Thyroid gland (tissue), 4 donors: Measurements from ENCODE around the gene TCOF1. TPM values are rescaled to one million over a fixed set of nuclear protein-coding genes. Genes with fewer than 3 reads are reported as not detected.

ENCODE experiments used
- DNase-seq, 2 donors: peaks; one replicate each; pipeline ENCODE4 v3.0.0-alpha.2; 2019
- H3K27ac ChIP-seq, 3 donors: fragments of 200-600 bp; sonication (generic); 1 replicate in 2 of 3; 2 replicates in 1 of 3; pipeline ENCODE4 v1.5.1; 2016 to 2019; ENCODE audit warnings: mild to moderate bottlenecking in 1 of 3, moderate library complexity in 1 of 3
- H3K27me3 ChIP-seq: fragments of 200-600 bp; sonication (generic); one replicate; pipeline ENCODE4 v1.5.1; 2019
- H3K36me3 ChIP-seq, 2 donors: fragments of 200-600 bp; sonication (generic); one replicate each; pipeline ENCODE4 v1.5.1; 2016 to 2019
- H3K4me1 ChIP-seq, 2 donors: fragments of 200-600 bp; sonication (generic); one replicate each; pipeline ENCODE4 v1.5.1; 2017 to 2019
- H3K4me3 ChIP-seq, 3 donors: fragments of 200-600 bp; sonication (generic); replicated peaks in 1 of 3; 1 replicate in 2 of 3; 2 replicates in 1 of 3; pipeline ENCODE4 v1.5.1; 2016; ENCODE audit warnings: mild to moderate bottlenecking in 1 of 3
- H3K9me3 ChIP-seq: fragments of 200-600 bp; sonication (generic); one replicate; pipeline ENCODE4 v1.5.1; 2017
- CTCF ChIP-seq, 6 experiments: fragments of 200-600 bp in 3 of 6; fragments of 450-650 bp in 3 of 6; sonication (generic) in 3 of 6; IDR thresholded peaks; one replicate each; pipeline ENCODE4 v1.5.1; 2016 to 2019; ENCODE audit warnings: antibody characterized with exemption in 6 of 6, mild to moderate bottlenecking in 2 of 6, inconsistent platforms in 1 of 6, moderate library complexity in 1 of 6
- POLR2A ChIP-seq, 2 donors: fragments of 450-650 bp; IDR thresholded peaks; one replicate each; pipeline ENCODE4 v1.6.1; 2017; ENCODE audit warnings: antibody characterized with exemption in 2 of 2, mild to moderate bottlenecking in 2 of 2, moderate library complexity in 1 of 2
- WGBS, 2 donors: methylation state at CpG; one replicate each; pipeline ENCODE4 v1.1.5; 2017; 5-methylcytosine and 5-hydroxymethylcytosine counted together
- intact Hi-C: fragments of 100-400 bp; cut with DNase I; formaldehyde crosslinking; loops from one replicate; pipeline ENCODE4 v1.15.1; 2023
- total RNA-seq, 4 donors: library from RNA; depleted of rRNA; stranded (reverse); fragments of >200 nt; gene quantifications; one replicate each; pipeline ENCODE4 v1.2.3, GENCODE V29; 2016

The TCOF1 gene
- total RNA-seq, 4 donors from 2014 or later, result 20.7 to 28.0 (median 25.3) TPM

GRCh38 chr5:150311015-150311692 lies 46.3 kb upstream of the TCOF1 start:
- no peak overlapping the region for H3K4me3 ChIP-seq
- no peaks in the 10 kb centered on the region for H3K9me3 ChIP-seq
- H3K4me1 ChIP-seq, result no peaks in the 10 kb centered on the region
- TF ChIP-seq CTCF (IDR thresholded peaks at IDR 0.05), result no peak
- no peak for TF ChIP-seq POLR2A (IDR thresholded peaks at IDR 0.05)
- H3K27ac ChIP-seq, result no peak overlapping the region
- H3K36me3 ChIP-seq, result no peaks in the 10 kb centered on the region
- H3K27me3 ChIP-seq, result no peaks in the 10 kb centered on the region
- DNase-seq, result no peak
- 68 to 72% methylated on average over 7 of the region's 7 CpGs for WGBS, 2 donors
- intact Hi-C loops, result no loop called here

GRCh38 chr5:150312518-150312917 lies 45.0 kb upstream of the TCOF1 start:
- TF ChIP-seq POLR2A (IDR thresholded peaks at IDR 0.05), result no peak
- H3K4me3 ChIP-seq, result no peak overlapping the region
- intact Hi-C loops, result no loop called here
- no peak overlapping the region for H3K27ac ChIP-seq
- WGBS, 2 donors, result 89 to 90% methylated on average over 6 of the region's 6 CpGs
- DNase-seq, result no peak
- no peaks in the 10 kb centered on the region for H3K27me3 ChIP-seq
- no peaks in the 10 kb centered on the region for H3K36me3 ChIP-seq
- H3K9me3 ChIP-seq, result no peaks in the 10 kb centered on the region
- H3K4me1 ChIP-seq, result no peaks in the 10 kb centered on the region

- Histone ChIP-seq H3K36me3 (no peaks in the 10 kb centered on the region), H3K27me3 (no peaks in the 10 kb centered on the region), H3K4me3 (no peak overlapping the region), H3K9me3 (no peaks in the 10 kb centered on the region), H3K27ac (no peak overlapping the region), H3K4me1 (no peaks in the 10 kb centered on the region)
- intact Hi-C loops, result no loop called here
- no peak for DNase-seq
- TF ChIP-seq CTCF (IDR thresholded peaks at IDR 0.05), result no peak
- no peak for TF ChIP-seq POLR2A (IDR thresholded peaks at IDR 0.05)
- WGBS, 2 donors, result 90 to 92% methylated on average over 6 of the region's 6 CpGs
These were observed 44.0 kb upstream of the TCOF1 start for GRCh38 chr5:150313501-150313900.

- Histone ChIP-seq H3K4me3 (no peak overlapping the region), H3K9me3 (no peaks in the 10 kb centered on the region), H3K27me3 (no peaks in the 10 kb centered on the region), H3K4me1 (no peaks in the 10 kb centered on the region), H3K27ac (no peak overlapping the region), H3K36me3 (no peaks in the 10 kb centered on the region)
- intact Hi-C loops, result no loop called here
- DNase-seq, result no peak
- 66 to 84% methylated on average over 6 of the region's 6 CpGs for WGBS, 2 donors
- no peak for TF ChIP-seq POLR2A (IDR thresholded peaks at IDR 0.05)
- no peak for TF ChIP-seq CTCF (IDR thresholded peaks at IDR 0.05)
These were observed 43.4 kb upstream of the TCOF1 start for GRCh38 chr5:150313921-150314716.

GRCh38 chr5:150315245-150315644 lies 42.3 kb upstream of the TCOF1 start:
- no peak overlapping the region for H3K4me3 ChIP-seq
- no peaks in the 10 kb centered on the region for H3K36me3 ChIP-seq
- 89 to 94% methylated on average over 4 of the region's 4 CpGs for WGBS, 2 donors
- no peak overlapping the region for H3K27ac ChIP-seq
- TF ChIP-seq POLR2A (IDR thresholded peaks at IDR 0.05) (no peak), CTCF (IDR thresholded peaks at IDR 0.05) (no peak)
- DNase-seq, result no peak
- H3K27me3 ChIP-seq, result no peaks in the 10 kb centered on the region
- peaks cover 4 to 5% of the 10 kb centered on the region in 2 donors for H3K4me1 ChIP-seq
- H3K9me3 ChIP-seq, result no peaks in the 10 kb centered on the region
- intact Hi-C loops, result no loop called here
